ENCODE measurements around the gene OR2AG1. TPM values are rescaled to one million over a fixed set of nuclear protein-coding genes. Genes with fewer than 3 reads are reported as not detected.

OR2AG1 gene
- total and polyA plus RNA-seq, 2 experiments from 2014 or later = 0.16 TPM; not detected in 1

- no peaks in the 10 kb centered on the region for H3K79me2 ChIP-seq (replicated peaks; ENCODE audit: insufficient read depth)
- Mint-ChIP-seq H3K9me3 (no peaks in the 10 kb centered on the region), H3K36me3 (ENCODE audit: low read depth) (no peaks in the 10 kb centered on the region), H3K27me3 (ENCODE audit: insufficient read depth, low read depth, poor library complexity) (peaks cover 2% of the 10 kb centered on the region), H3K27ac (no peak overlapping the region), H3K4me1 (no peaks in the 10 kb centered on the region), H3K4me3 (no peak overlapping the region)
- no peak overlapping the region for H3K27ac ChIP-seq (ENCODE audit: low read depth)
- no peak overlapping the region for H2AFZ ChIP-seq
- no peaks in the 10 kb centered on the region for H4K20me1 ChIP-seq (replicated peaks; ENCODE audit: insufficient read depth)
- no peaks in the 10 kb centered on the region for H3K4me1 ChIP-seq (ENCODE audit: insufficient read depth)
- peaks cover 7% of the 10 kb centered on the region; the same call in 1 of the 2 replicates for H3K9me2 ChIP-seq (ENCODE audit: insufficient read depth)
- no peak overlapping the region for H3K4me2 ChIP-seq
- DNase-seq (ENCODE audit: low spot score) (no peak), ATAC-seq (no peak)
- H3K27me3 ChIP-seq (ENCODE audit: insufficient read depth) = no peaks in the 10 kb centered on the region
- no peaks in the 10 kb centered on the region for H3F3A ChIP-seq (replicated peaks; ENCODE audit: low read depth)
- no peak overlapping the region for H3K4me3 ChIP-seq
- TF ChIP-seq ZNF331 (CRISPR knock-in tag; IDR thresholded peaks at IDR 0.05; ENCODE audit: low read depth) = no peak
- TF ChIP-seq JUNB (IDR thresholded peaks at IDR 0.05; ENCODE audit: unreplicated experiment) = no peak
- no peak for TF ChIP-seq STAT1 (IDR thresholded peaks at IDR 0.05; ENCODE audit: unreplicated experiment)
- TF ChIP-seq ZNF114 (CRISPR knock-in tag; IDR thresholded peaks at IDR 0.05) = no peak
- no peak for TF ChIP-seq NANOG (IDR thresholded peaks at IDR 0.05; ENCODE audit: borderline replicate concordance)
- no peak for TF ChIP-seq CREB1 (CRISPR knock-in tag; IDR thresholded peaks at IDR 0.05; ENCODE audit: low read depth)
- TF ChIP-seq, protein P1, sequence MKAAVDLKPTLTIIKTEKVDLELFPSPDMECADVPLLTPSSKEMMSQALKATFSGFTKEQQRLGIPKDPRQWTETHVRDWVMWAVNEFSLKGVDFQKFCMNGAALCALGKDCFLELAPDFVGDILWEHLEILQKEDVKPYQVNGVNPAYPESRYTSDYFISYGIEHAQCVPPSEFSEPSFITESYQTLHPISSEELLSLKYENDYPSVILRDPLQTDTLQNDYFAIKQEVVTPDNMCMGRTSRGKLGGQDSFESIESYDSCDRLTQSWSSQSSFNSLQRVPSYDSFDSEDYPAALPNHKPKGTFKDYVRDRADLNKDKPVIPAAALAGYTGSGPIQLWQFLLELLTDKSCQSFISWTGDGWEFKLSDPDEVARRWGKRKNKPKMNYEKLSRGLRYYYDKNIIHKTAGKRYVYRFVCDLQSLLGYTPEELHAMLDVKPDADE (IDR thresholded peaks at IDR 0.05) = no peak
- H3K36me3 ChIP-seq (ENCODE audit: insufficient read depth) = no peaks in the 10 kb centered on the region
These were observed 40.6 kb upstream of the OR2AG1 start for GRCh38 chr11:6742260-6742659.

DNA sequence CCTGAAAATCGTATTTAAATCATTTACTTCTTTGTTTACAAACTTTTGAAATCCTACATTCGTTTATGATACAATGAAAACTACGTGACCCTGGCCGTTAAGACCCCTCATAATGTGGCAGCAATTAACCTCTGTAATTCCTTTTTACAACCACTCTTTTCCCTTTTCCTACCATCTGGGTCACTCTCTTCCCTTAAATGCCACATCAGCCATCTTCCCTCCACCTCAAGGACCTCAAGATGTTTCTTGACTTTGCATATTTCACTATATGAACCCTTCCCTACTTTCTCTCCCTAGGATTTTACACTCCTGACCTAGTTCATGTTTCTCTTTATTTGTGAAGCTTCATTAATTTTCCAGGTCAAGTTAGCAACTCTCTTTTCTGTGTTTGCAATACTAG, 37.8 kb upstream of the OR2AG1 start:
- H3K4me3 ChIP-seq = no peak overlapping the region
- Mint-ChIP-seq H3K27ac (no peak overlapping the region), H3K9me3 (no peaks in the 10 kb centered on the region), H3K27me3 (ENCODE audit: insufficient read depth, low read depth, poor library complexity) (no peaks in the 10 kb centered on the region), H3K4me1 (no peaks in the 10 kb centered on the region), H3K36me3 (ENCODE audit: low read depth) (no peaks in the 10 kb centered on the region), H3K4me3 (no peak overlapping the region)
- no peaks in the 10 kb centered on the region for H3K36me3 ChIP-seq (ENCODE audit: insufficient read depth)
- peaks cover 7% of the 10 kb centered on the region; the same call in 1 of the 2 replicates for H3K9me2 ChIP-seq (ENCODE audit: insufficient read depth)
- H3K79me2 ChIP-seq (replicated peaks; ENCODE audit: insufficient read depth) = no peaks in the 10 kb centered on the region
- H2AFZ ChIP-seq = no peak overlapping the region
- no peaks in the 10 kb centered on the region for H3F3A ChIP-seq (replicated peaks; ENCODE audit: low read depth)
- no peak overlapping the region for H3K4me2 ChIP-seq
- H3K4me1 ChIP-seq (ENCODE audit: insufficient read depth) = no peaks in the 10 kb centered on the region
- no peaks in the 10 kb centered on the region for H4K20me1 ChIP-seq (replicated peaks; ENCODE audit: insufficient read depth)
- ATAC-seq = no peak
- no peak for DNase-seq (ENCODE audit: low spot score)
- H3K27ac ChIP-seq (ENCODE audit: low read depth) = no peak overlapping the region
- H3K27me3 ChIP-seq (ENCODE audit: insufficient read depth) = no peaks in the 10 kb centered on the region
- TF ChIP-seq REST (IDR thresholded peaks at IDR 0.05; ENCODE audit: unreplicated experiment) (no peak), CTCF (conservative IDR thresholded peaks at IDR 0.05; ENCODE audit: low read depth in 2 of 2) (no peak), JUNB (IDR thresholded peaks at IDR 0.05; ENCODE audit: unreplicated experiment) (no peak), CREB1 (CRISPR knock-in tag; IDR thresholded peaks at IDR 0.05; ENCODE audit: low read depth) (no peak), ZNF462 (CRISPR knock-in tag; IDR thresholded peaks at IDR 0.05) (no peak)

Measured in GM23338 (cell line).